DOHH2 (cell line): ENCODE data around the gene REPIN1.

Experiments
- H3F3A ChIP-seq: fragments of 200-600 bp; sonication (generic), shearing (Covaris generic); 2 replicates; pipeline ENCODE4 v1.6.0; 2016; ENCODE audit warnings: antibody characterized with exemption, mild to moderate bottlenecking; ENCODE audit not compliant: control insufficient read depth, insufficient read depth
- H3K27ac ChIP-seq: fragments of 200-600 bp; sonication (generic); 2 replicates; pipeline ENCODE4 v1.5.1; 2014; ENCODE audit warnings: low read depth, mild to moderate bottlenecking, low read length, moderate library complexity
- H3K27me3 ChIP-seq: fragments of 200-600 bp; sonication (generic); 2 replicates; pipeline ENCODE4 v1.6.1; 2014; ENCODE audit warnings: mild to moderate bottlenecking, low read length, mixed read lengths; ENCODE audit not compliant: control insufficient read depth
- H3K36me3 ChIP-seq: fragments of 200-600 bp; sonication (generic); 2 replicates; pipeline ENCODE4 v1.6.1; 2014; ENCODE audit warnings: mild to moderate bottlenecking, low read length, moderate library complexity, mixed read lengths; ENCODE audit not compliant: control insufficient read depth
- H3K4me1 ChIP-seq: fragments of 200-600 bp; sonication (generic); 2 replicates; pipeline ENCODE4 v1.6.1; 2014; ENCODE audit warnings: mild to moderate bottlenecking, low read length, mixed read lengths; ENCODE audit not compliant: control insufficient read depth
- H3K4me2 ChIP-seq: fragments of 200-600 bp; sonication (generic); 2 replicates; pipeline ENCODE4 v1.6.0; 2014; ENCODE audit warnings: mild to moderate bottlenecking, low read length, moderate library complexity
- H3K4me3 ChIP-seq: fragments of 200-600 bp; sonication (generic); 2 replicates; pipeline ENCODE4 v1.5.1; 2014; ENCODE audit warnings: mild to moderate bottlenecking, low read length, mixed read lengths
- H3K79me2 ChIP-seq: fragments of 200-600 bp; sonication (generic); 2 replicates; pipeline ENCODE4 v1.6.1; 2014; ENCODE audit warnings: mild to moderate bottlenecking, low read length, mixed read lengths; ENCODE audit not compliant: control insufficient read depth
- H3K9me2 ChIP-seq: fragments of 200-600 bp; sonication (generic); replicated peaks from 2 replicates; pipeline ENCODE4 v1.6.1; 2014; ENCODE audit warnings: mild to moderate bottlenecking, low read length, mixed read lengths; ENCODE audit not compliant: control insufficient read depth
- H3K9me3 ChIP-seq: fragments of 200-600 bp; sonication (generic); 2 replicates; pipeline ENCODE4 v1.6.1; 2014; ENCODE audit warnings: antibody characterized with exemption, low read length, mixed read lengths; ENCODE audit not compliant: control insufficient read depth, insufficient read depth
- H4K20me1 ChIP-seq: fragments of 200-600 bp; sonication (generic); 2 replicates; pipeline ENCODE4 v1.6.0; 2014; ENCODE audit warnings: low read depth, mild to moderate bottlenecking, antibody characterized with exemption, low read length, moderate library complexity; ENCODE audit not compliant: control insufficient read depth, insufficient read depth
- EZH2phosphoT487 ChIP-seq: fragments of 200-600 bp; sonication (generic); IDR thresholded peaks from 2 replicates; pipeline ENCODE4 v1.6.1; 2017; ENCODE audit warnings: borderline replicate concordance, mild to moderate bottlenecking, antibody characterized with exemption, low read length, moderate library complexity, mixed read lengths
- TF ChIP-seq, protein P1 (sequence below): fragments of 200-600 bp; sonication (generic); IDR thresholded peaks from one replicate; pipeline ENCODE4 v1.5.1; 2014; ENCODE audit warnings: antibody characterized with exemption, mild to moderate bottlenecking, low read depth, low read length; ENCODE audit not compliant: poor library complexity, severe bottlenecking

REPIN1 gene

DNA sequence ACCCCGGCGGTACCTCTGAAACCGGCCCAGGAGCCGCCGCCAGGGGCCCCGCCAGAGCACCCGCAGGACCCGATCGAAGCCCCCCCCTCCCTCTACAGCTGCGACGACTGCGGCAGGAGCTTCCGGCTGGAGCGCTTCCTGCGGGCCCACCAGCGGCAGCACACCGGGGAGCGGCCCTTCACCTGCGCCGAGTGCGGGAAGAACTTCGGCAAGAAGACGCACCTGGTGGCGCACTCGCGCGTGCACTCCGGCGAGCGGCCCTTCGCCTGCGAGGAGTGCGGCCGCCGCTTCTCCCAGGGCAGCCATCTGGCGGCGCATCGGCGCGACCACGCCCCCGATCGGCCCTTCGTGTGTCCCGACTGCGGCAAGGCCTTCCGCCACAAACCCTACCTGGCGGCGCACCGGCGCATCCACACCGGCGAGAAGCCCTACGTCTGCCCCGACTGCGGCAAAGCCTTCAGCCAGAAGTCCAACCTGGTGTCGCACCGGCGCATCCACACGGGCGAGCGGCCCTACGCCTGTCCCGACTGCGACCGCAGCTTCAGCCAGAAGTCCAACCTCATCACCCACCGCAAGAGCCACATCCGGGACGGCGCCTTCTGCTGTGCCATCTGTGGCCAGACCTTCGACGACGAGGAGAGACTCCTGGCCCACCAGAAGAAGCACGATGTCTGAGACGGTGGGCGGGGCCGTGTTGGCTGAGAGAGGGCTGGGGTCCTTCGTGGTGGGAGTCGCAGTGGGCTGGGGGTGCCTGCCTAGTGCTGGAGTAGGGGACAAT, 3.8 kb downstream of the REPIN1 start:
- Histone ChIP-seq H3K9me3 (no peaks in the 10 kb centered on the region), H3K9me2 (no peaks in the 10 kb centered on the region), H3K4me1 (peaks cover 66% of the 10 kb centered on the region), H3K36me3 (peaks cover 62% of the 10 kb centered on the region), H3K27me3 (no peaks in the 10 kb centered on the region), H3F3A (peaks cover 24% of the 10 kb centered on the region), H3K4me3 (no peak overlapping the region), H3K4me2 (no peak overlapping the region), H3K27ac (no peak overlapping the region), H4K20me1 (peaks cover 12% of the 10 kb centered on the region), H3K79me2 (peaks cover 64% of the 10 kb centered on the region)
- TF ChIP-seq, protein P1, sequence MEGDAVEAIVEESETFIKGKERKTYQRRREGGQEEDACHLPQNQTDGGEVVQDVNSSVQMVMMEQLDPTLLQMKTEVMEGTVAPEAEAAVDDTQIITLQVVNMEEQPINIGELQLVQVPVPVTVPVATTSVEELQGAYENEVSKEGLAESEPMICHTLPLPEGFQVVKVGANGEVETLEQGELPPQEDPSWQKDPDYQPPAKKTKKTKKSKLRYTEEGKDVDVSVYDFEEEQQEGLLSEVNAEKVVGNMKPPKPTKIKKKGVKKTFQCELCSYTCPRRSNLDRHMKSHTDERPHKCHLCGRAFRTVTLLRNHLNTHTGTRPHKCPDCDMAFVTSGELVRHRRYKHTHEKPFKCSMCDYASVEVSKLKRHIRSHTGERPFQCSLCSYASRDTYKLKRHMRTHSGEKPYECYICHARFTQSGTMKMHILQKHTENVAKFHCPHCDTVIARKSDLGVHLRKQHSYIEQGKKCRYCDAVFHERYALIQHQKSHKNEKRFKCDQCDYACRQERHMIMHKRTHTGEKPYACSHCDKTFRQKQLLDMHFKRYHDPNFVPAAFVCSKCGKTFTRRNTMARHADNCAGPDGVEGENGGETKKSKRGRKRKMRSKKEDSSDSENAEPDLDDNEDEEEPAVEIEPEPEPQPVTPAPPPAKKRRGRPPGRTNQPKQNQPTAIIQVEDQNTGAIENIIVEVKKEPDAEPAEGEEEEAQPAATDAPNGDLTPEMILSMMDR = no peak
- no peak for TF ChIP-seq EZH2phosphoT487

DNA sequence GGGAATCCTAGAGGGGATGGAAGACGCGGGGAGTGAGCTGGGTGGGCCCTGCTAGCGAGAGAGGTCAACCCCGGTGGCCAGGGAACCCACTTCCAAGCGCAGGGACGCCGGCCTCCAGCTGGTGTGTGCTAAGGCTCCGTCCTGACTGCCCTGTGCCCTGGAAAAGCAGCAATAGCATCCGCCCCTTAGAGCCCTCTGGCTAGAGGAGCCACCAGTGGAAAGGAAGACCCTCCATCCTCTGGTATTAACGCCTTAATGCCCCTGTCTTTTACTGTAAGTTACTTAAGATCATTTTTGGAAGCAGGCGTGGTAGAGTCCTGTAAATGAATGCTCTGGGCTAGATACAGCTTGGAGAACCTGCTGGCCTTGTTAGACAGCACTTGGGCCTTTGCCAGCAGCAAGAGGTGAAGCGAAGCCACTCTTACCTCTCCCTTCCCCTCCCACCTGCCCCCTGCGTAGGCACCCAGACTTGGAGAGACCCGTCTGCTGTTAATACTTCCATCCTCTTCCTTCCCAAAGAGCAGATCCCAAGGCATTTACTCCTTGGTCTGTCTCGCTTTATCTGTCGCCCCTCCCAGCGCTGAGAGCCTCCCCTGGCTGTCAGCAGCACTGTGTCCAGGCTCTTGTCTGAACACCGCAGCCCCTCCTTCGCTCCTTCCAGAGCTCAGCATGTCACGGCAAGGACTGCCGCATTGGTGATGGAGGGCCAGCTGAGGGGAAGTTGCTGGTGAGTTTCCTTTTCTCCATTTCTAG, 4.6 kb downstream of the REPIN1 start:
- Histone ChIP-seq H3K9me2 (no peaks in the 10 kb centered on the region), H3K27ac (no peak overlapping the region), H3K27me3 (no peaks in the 10 kb centered on the region), H3K36me3 (peaks cover 62% of the 10 kb centered on the region), H3K4me2 (0 out of 2 replicates have a peak overlapping the region, but pooled peaks have one; percentile 14), H3F3A (peaks cover 27% of the 10 kb centered on the region), H3K9me3 (no peaks in the 10 kb centered on the region), H4K20me1 (peaks cover 12% of the 10 kb centered on the region), H3K4me3 (no peak overlapping the region), H3K79me2 (peaks cover 64% of the 10 kb centered on the region), H3K4me1 (peaks cover 66% of the 10 kb centered on the region)
- TF ChIP-seq EZH2phosphoT487 = no peak
- TF ChIP-seq, protein P1 = no peak

DNA sequence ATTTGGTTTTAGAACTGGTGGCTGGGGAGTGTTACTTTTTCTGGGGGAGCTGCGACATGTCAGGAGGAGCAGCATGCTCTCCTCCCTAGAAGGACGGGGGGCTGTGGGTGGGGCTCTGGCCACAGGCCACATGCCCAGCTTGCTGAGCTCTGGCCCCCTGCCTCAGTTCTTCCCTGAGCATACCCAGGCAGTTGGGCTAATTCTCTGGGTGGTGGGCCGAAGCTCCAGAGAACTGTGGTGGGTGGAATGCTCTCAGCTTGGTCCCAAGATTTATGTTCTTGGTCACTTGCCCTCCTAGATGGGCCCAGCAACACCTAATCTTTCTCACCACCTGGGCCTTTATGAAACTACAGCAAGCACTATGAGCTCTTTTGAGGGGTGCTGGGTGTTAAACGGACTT, 5.4 kb downstream of the REPIN1 start:
- Histone ChIP-seq H3K27me3 (no peaks in the 10 kb centered on the region), H3K4me2 (no peak overlapping the region), H3F3A (peaks cover 31% of the 10 kb centered on the region), H3K36me3 (peaks cover 61% of the 10 kb centered on the region), H3K4me3 (no peak overlapping the region), H4K20me1 (peaks cover 12% of the 10 kb centered on the region), H3K9me3 (no peaks in the 10 kb centered on the region), H3K27ac (no peak overlapping the region), H3K9me2 (no peaks in the 10 kb centered on the region), H3K79me2 (peaks cover 57% of the 10 kb centered on the region), H3K4me1 (peaks cover 68% of the 10 kb centered on the region)
- TF ChIP-seq EZH2phosphoT487 = no peak
- TF ChIP-seq, protein P1 = no peak
